ENCODE results near the gene S100A2. TPM values are rescaled to one million over a fixed set of nuclear protein-coding genes. Genes with fewer than 3 reads are reported as not detected.

Gene S100A2
- total and polyA plus RNA-seq, 2 of the 13 experiments (the other 11 are each of a cell fraction or from before 2014, with no cell fraction given), result 1.2 TPM

DNA sequence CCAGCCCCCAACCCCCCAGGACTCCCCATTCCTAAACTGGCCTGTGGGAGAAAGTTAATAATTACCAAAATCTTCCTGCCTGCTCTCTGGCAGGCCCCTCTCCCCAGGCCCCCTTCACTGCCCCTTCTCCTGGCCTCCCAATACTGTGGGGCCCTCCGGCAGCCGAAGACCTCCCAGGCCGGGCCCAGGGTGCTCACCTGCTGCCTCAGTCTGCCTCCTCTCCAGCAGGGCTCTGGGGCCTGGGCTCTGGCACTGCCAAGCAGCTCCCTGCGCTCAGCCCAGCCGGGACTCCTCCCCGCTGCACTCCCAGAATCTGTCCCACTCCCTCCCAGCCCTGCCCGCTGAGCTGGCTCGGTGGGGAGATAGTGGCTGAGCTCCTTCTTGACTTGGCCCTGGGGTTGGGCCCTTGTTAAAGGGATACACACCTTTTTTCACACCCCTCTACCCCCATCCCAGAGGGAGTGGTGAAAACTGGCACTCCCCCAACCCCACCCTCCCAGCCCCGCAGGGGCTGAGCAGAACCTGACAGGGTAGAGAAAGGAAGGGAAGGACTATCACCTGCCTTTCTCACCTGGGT is 47.2 kb upstream of the S100A2 start, which contains the start of gene S100A16 (continued):
- TF ChIP-seq, protein P1, sequence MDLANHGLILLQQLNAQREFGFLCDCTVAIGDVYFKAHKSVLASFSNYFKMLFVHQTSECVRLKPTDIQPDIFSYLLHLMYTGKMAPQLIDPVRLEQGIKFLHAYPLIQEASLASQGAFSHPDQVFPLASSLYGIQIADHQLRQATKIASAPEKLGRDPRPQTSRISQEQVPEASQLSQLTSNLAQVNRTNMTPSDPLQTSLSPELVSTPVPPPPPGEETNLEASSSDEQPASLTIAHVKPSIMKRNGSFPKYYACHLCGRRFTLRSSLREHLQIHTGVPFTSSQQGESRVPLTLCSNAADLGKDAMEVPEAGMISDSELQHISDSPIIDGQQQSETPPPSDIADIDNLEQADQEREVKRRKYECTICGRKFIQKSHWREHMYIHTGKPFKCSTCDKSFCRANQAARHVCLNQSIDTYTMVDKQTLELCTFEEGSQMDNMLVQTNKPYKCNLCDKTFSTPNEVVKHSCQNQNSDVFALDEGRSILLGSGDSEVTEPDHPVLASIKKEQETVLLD (CRISPR knock-in tag; IDR thresholded peaks at IDR 0.05; ENCODE audit: low read depth), result no peak
- TF ChIP-seq ZNF605 (CRISPR knock-in tag; IDR thresholded peaks at IDR 0.05) (0 out of 2 replicates have a peak, but pooled peaks have one; percentile 37), CEBPB (IDR thresholded peaks at IDR 0.05; ENCODE audit: borderline replicate concordance, low read depth, low read length) (no peak), ZNF724P (CRISPR knock-in tag; IDR thresholded peaks at IDR 0.05; ENCODE audit: borderline replicate concordance) (no peak), ZNF678 (CRISPR knock-in tag; IDR thresholded peaks at IDR 0.05) (0 out of 2 replicates have a peak, but pooled peaks have one; percentile 67), ZBTB7A (CRISPR knock-in tag; IDR thresholded peaks at IDR 0.05) (peak; percentile 31; the same call in 1 of the 2 replicates), FIP1L1 (IDR thresholded peaks at IDR 0.05; ENCODE audit: borderline replicate concordance, insufficient read depth, low read depth, low read length) (no peak), ZFP36L1 (CRISPR knock-in tag; IDR thresholded peaks at IDR 0.05) (no peak), RFX3 (CRISPR knock-in tag; IDR thresholded peaks at IDR 0.05) (no peak), HIVEP1 (CRISPR knock-in tag; IDR thresholded peaks at IDR 0.05) (no peak), ZFAT (CRISPR knock-in tag; conservative IDR thresholded peaks at IDR 0.05) (no peak), ZNF780A (CRISPR knock-in tag; IDR thresholded peaks at IDR 0.05) (no peak), JARID2 (CRISPR knock-in tag; IDR thresholded peaks at IDR 0.05; ENCODE audit: insufficient replicate concordance) (no peak), ZNF670 (CRISPR knock-in tag; IDR thresholded peaks at IDR 0.05; ENCODE audit: borderline replicate concordance) (no peak), ZNF235 (CRISPR knock-in tag; IDR thresholded peaks at IDR 0.05; ENCODE audit: borderline replicate concordance) (no peak), ARID2 (CRISPR knock-in tag; IDR thresholded peaks at IDR 0.05; ENCODE audit: borderline replicate concordance) (no peak), ZNF292 (CRISPR knock-in tag; IDR thresholded peaks at IDR 0.05; ENCODE audit: borderline replicate concordance, low read depth) (peak; percentile 82), U2AF1 (optimal IDR thresholded peaks at IDR 0.05; ENCODE audit: low read depth, low read length) (no peak)
- TF ChIP-seq, protein P2, sequence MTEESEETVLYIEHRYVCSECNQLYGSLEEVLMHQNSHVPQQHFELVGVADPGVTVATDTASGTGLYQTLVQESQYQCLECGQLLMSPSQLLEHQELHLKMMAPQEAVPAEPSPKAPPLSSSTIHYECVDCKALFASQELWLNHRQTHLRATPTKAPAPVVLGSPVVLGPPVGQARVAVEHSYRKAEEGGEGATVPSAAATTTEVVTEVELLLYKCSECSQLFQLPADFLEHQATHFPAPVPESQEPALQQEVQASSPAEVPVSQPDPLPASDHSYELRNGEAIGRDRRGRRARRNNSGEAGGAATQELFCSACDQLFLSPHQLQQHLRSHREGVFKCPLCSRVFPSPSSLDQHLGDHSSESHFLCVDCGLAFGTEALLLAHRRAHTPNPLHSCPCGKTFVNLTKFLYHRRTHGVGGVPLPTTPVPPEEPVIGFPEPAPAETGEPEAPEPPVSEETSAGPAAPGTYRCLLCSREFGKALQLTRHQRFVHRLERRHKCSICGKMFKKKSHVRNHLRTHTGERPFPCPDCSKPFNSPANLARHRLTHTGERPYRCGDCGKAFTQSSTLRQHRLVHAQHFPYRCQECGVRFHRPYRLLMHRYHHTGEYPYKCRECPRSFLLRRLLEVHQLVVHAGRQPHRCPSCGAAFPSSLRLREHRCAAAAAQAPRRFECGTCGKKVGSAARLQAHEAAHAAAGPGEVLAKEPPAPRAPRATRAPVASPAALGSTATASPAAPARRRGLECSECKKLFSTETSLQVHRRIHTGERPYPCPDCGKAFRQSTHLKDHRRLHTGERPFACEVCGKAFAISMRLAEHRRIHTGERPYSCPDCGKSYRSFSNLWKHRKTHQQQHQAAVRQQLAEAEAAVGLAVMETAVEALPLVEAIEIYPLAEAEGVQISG (CRISPR knock-in tag; IDR thresholded peaks at IDR 0.05), result peak; percentile 61
- TF ChIP-seq, protein P3, sequence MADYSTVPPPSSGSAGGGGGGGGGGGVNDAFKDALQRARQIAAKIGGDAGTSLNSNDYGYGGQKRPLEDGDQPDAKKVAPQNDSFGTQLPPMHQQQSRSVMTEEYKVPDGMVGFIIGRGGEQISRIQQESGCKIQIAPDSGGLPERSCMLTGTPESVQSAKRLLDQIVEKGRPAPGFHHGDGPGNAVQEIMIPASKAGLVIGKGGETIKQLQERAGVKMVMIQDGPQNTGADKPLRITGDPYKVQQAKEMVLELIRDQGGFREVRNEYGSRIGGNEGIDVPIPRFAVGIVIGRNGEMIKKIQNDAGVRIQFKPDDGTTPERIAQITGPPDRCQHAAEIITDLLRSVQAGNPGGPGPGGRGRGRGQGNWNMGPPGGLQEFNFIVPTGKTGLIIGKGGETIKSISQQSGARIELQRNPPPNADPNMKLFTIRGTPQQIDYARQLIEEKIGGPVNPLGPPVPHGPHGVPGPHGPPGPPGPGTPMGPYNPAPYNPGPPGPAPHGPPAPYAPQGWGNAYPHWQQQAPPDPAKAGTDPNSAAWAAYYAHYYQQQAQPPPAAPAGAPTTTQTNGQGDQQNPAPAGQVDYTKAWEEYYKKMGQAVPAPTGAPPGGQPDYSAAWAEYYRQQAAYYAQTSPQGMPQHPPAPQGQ (CRISPR knock-in tag; IDR thresholded peaks at IDR 0.05; ENCODE audit: borderline replicate concordance), result no peak
- TF ChIP-seq, protein P4, sequence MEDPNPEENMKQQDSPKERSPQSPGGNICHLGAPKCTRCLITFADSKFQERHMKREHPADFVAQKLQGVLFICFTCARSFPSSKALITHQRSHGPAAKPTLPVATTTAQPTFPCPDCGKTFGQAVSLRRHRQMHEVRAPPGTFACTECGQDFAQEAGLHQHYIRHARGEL (CRISPR knock-in tag; IDR thresholded peaks at IDR 0.05), result no peak

Data from HepG2 (cell line).